IPS-15b (cell line): ENCODE data around the gene STK10.

Experiments
- H3K27me3 ChIP-seq: one replicate; pipeline ENCODE4 v1.6.1; 2013; ENCODE audit warnings: low read length; ENCODE audit not compliant: control insufficient read depth, insufficient read depth
- H3K36me3 ChIP-seq: one replicate; pipeline ENCODE4 v1.6.1; 2013; ENCODE audit warnings: low read length; ENCODE audit not compliant: control insufficient read depth, insufficient read depth
- H3K4me1 ChIP-seq: one replicate; pipeline ENCODE4 v1.6.1; 2013; ENCODE audit warnings: mild to moderate bottlenecking, low read length; ENCODE audit not compliant: control insufficient read depth, insufficient read depth
- H3K4me3 ChIP-seq: one replicate; pipeline ENCODE4 v1.5.1; 2013; ENCODE audit warnings: low read depth, low read length
- H3K9ac ChIP-seq: one replicate; pipeline ENCODE4 v1.6.1; 2013; ENCODE audit warnings: low read depth, mild to moderate bottlenecking, low read length
- H3K9me3 ChIP-seq: one replicate; pipeline ENCODE4 v1.6.1; 2013; ENCODE audit warnings: mild to moderate bottlenecking, low read length; ENCODE audit not compliant: control insufficient read depth, insufficient read depth

The STK10 gene

GRCh38 chr5:172146748-172147092 lies 41.3 kb downstream of the STK10 start:
- Histone ChIP-seq H3K36me3 (no peaks in the 10 kb centered on the region), H3K9me3 (no peaks in the 10 kb centered on the region), H3K9ac (no peak overlapping the region), H3K27me3 (no peaks in the 10 kb centered on the region), H3K4me1 (no peaks in the 10 kb centered on the region), H3K4me3 (no peak overlapping the region)

GRCh38 chr5:172145870-172146747 lies 41.9 kb downstream of the STK10 start:
- Histone ChIP-seq H3K4me3 (no peak overlapping the region), H3K9ac (no peak overlapping the region), H3K36me3 (no peaks in the 10 kb centered on the region), H3K9me3 (no peaks in the 10 kb centered on the region), H3K4me1 (no peaks in the 10 kb centered on the region), H3K27me3 (no peaks in the 10 kb centered on the region)

DNA sequence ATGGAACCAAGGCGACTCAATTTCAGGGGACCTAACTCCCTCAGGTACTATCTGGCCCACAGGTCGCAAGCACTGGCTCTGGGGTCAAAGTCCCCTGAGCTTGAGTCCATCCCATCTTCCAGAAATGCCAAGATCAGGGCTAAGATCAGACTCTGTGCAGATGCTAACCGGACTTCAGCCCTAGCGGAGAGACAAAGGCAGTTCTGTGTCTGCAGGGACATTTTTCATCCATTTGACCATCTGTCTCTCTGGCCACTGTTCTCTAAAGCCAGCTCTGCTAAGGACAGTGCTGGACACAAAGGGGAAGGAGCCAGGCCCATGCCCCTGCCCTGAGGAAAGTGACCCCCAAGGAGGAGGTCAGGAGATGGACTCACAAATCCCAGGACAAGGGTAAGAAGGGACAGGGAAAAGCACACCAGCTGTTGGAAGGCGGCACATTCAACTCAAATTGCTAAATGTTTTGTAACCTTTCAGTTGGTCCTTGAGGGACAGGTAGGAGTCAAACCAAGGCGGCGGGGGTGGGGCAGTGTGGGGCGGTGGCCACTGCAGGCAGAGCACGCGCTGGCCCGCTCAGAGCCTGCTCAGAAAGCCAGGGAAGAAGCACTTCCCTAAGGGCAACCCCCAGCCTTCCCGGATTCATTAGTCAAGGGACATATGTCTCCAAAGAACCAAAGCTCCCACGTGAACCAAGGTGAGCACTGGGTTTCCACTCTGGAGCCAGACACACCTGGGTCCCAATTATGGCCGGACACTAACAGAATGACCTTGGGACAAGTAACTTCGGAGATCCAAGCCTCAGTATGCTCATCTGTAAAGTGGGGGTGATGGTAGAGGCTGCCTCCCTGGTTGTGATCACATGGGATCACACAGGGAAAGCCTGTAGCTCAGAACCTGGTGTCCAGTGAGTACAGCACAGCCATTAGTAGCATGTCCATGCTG lies 42.8 kb downstream of the STK10 start:
- Histone ChIP-seq H3K36me3 (no peaks in the 10 kb centered on the region), H3K4me1 (no peaks in the 10 kb centered on the region), H3K4me3 (no peak overlapping the region), H3K9me3 (no peaks in the 10 kb centered on the region), H3K9ac (no peak overlapping the region), H3K27me3 (no peaks in the 10 kb centered on the region)

GRCh38 chr5:172144291-172144815 lies 43.7 kb downstream of the STK10 start:
- H3K9ac ChIP-seq = no peak overlapping the region
- no peaks in the 10 kb centered on the region for H3K36me3 ChIP-seq
- H3K9me3 ChIP-seq = no peaks in the 10 kb centered on the region
- no peak overlapping the region for H3K4me3 ChIP-seq
- H3K27me3 ChIP-seq = no peaks in the 10 kb centered on the region
- H3K4me1 ChIP-seq = no peaks in the 10 kb centered on the region

- no peaks in the 10 kb centered on the region for H3K4me1 ChIP-seq
- H3K27me3 ChIP-seq = no peaks in the 10 kb centered on the region
- H3K9me3 ChIP-seq = no peaks in the 10 kb centered on the region
- H3K4me3 ChIP-seq = no peak overlapping the region
- H3K36me3 ChIP-seq = no peaks in the 10 kb centered on the region
- H3K9ac ChIP-seq = no peak overlapping the region
Measured at GRCh38 chr5:172143875-172144274, 44.1 kb downstream of the STK10 start.

DNA sequence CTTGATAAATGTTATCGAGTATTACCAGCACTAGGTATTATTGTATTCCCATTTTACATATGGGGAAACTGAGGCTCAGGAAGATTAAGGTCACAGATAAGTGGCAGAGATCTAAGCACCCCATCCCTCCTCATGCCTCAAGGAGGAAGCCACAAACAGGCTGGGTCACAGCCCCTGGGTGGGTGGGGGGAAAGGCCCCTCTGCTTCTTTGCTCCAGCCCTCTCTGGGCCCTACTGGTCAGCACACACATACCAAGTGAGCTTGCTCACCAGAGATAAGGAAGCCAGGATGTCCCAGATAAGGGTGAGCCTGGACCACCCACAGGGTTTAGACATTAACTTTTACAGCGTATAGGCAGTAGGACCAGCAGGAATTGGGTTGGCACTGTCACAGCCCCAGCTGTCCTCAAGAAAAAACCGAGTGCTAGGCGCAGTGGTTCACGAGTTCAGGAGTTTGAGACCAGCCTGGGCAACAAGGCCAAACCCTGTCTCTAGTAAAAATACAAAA lies 45.3 kb downstream of the STK10 start:
- Histone ChIP-seq H3K9ac (no peak overlapping the region), H3K4me1 (no peaks in the 10 kb centered on the region), H3K36me3 (no peaks in the 10 kb centered on the region), H3K4me3 (no peak overlapping the region), H3K27me3 (no peaks in the 10 kb centered on the region), H3K9me3 (no peaks in the 10 kb centered on the region)

DNA sequence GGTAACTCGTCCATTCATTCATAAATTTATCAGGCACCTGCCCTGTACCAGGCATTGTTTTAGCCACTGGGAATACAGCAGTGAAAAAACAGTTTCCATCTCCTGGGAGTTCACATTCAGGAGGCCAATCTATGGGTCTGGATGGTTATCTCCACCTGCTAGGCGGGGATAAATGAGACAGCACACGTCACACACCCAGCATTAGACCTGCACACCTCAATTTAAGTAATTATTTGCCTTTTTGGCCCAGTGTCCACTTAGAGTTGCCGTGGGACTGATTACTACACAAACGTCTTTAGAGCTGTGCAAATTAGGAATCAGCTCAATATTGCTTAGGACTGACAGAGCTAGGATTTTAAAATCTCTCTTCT lies 46.1 kb downstream of the STK10 start:
- Histone ChIP-seq H3K9ac (peak overlapping the region; percentile 47), H3K4me3 (no peak overlapping the region), H3K4me1 (no peaks in the 10 kb centered on the region), H3K9me3 (no peaks in the 10 kb centered on the region), H3K27me3 (no peaks in the 10 kb centered on the region), H3K36me3 (no peaks in the 10 kb centered on the region)

- Histone ChIP-seq H3K36me3 (no peaks in the 10 kb centered on the region), H3K9ac (no peak overlapping the region), H3K27me3 (no peaks in the 10 kb centered on the region), H3K4me3 (no peak overlapping the region), H3K4me1 (no peaks in the 10 kb centered on the region), H3K9me3 (no peaks in the 10 kb centered on the region)
Measured at GRCh38 chr5:172140866-172141265, 47.2 kb downstream of the STK10 start.

GRCh38 chr5:172140120-172140519 lies 47.9 kb downstream of the STK10 start:
- no peaks in the 10 kb centered on the region for H3K27me3 ChIP-seq
- no peak overlapping the region for H3K9ac ChIP-seq
- no peaks in the 10 kb centered on the region for H3K4me1 ChIP-seq
- no peak overlapping the region for H3K4me3 ChIP-seq
- H3K36me3 ChIP-seq = no peaks in the 10 kb centered on the region
- H3K9me3 ChIP-seq = no peaks in the 10 kb centered on the region

GRCh38 chr5:172137046-172137445 lies 51.0 kb downstream of the STK10 start:
- no peaks in the 10 kb centered on the region for H3K36me3 ChIP-seq
- H3K4me1 ChIP-seq = no peaks in the 10 kb centered on the region

GRCh38 chr5:172133359-172134029 lies 54.5 kb downstream of the STK10 start:
- Histone ChIP-seq H3K9ac (no peak overlapping the region), H3K36me3 (no peaks in the 10 kb centered on the region)

More at GRCh38 chr5:172137046-172137445, 51.0 kb downstream of the STK10 start:
- Histone ChIP-seq H3K4me3 (no peak overlapping the region), H3K9ac (no peak overlapping the region), H3K27me3 (no peaks in the 10 kb centered on the region), H3K9me3 (no peaks in the 10 kb centered on the region)

More at GRCh38 chr5:172133359-172134029, 54.5 kb downstream of the STK10 start:
- Histone ChIP-seq H3K9me3 (no peaks in the 10 kb centered on the region), H3K27me3 (no peaks in the 10 kb centered on the region), H3K4me3 (no peak overlapping the region), H3K4me1 (no peaks in the 10 kb centered on the region)
